ENCODE results near the gene HOXD12.

HOXD12 gene

GRCh38 chr2:176093898-176094249 lies 5.7 kb upstream of the HOXD12 start:
- DNase-seq: no peak

- DNase-seq: no peak
Measured at GRCh38 chr2:176094349-176094748, 5.2 kb upstream of the HOXD12 start.

GRCh38 chr2:176095421-176095820 lies 4.2 kb upstream of the HOXD12 start:
- DNase-seq: no peak

DNA sequence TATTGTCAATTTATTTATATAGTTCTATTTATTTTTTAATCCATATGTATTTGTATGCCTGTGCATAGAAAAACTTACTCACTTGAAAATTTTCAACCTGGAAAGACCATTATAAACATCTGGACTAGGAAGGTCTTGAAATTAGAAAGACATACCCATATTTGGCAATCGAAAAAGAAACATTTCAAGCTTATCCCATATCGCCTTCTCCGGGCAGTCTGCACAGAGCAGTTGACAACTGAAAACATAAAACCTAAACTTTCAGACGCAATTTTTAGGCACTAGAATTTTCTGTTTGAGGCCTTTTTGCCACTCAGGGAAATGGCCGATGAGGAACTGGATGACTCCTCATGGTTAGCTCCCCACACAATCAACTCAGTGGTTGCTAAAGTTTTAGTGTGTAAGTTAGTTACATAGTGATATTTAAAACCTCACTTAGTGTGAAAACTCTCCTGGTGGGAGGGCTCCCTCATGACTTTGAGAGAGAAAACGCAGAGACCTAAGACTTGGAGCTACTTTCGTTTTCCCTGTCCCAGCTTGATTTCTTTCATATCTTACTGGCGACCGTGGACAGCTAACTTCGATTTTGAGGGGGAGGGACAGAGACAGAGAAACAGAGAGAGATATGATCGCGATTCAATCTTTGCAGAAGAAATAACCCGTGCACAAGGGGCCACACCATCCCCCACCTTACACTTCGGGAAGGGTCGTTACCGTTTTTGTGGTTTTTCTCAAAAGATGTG lies 3.2 kb upstream of the HOXD12 start:
- DNase-seq: no peak

GRCh38 chr2:176096986-176097819 lies 2.4 kb upstream of the HOXD12 start:
- DNase-seq: peak; percentile 78

DNA sequence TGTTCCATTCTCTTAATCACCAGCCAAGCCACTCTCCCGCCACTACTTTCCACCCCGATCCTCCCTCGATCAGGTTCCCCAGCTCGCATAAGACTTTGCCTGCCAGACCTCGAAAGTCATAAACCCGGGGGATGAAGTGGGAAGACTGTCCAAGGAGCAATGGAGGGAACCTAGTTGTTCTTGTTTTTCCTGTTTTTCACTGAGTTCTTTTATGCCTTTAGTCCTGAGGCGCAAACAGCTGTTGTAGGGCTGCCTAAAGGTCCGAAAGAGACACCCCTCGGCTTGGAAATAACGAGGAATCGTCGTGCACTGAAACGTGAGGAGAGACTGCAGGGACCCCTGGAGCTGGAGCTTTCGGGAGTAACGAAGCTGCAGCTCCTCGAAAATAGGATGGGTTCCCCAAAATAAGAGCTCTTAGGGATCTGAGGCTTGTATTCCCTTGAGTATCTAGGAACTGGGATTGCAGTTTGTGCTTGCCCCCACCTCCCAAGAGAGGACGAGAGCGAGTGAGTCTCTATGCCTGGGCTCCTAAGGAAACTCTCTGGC lies 1.7 kb upstream of the HOXD12 start:
- no peak for DNase-seq

- DNase-seq: no peak
Measured at GRCh38 chr2:176098366-176099158, 1.0 kb upstream of the HOXD12 start.

GRCh38 chr2:176099159-176099727 lies 352 bp upstream of the HOXD12 start:
- no peak for DNase-seq

DNA sequence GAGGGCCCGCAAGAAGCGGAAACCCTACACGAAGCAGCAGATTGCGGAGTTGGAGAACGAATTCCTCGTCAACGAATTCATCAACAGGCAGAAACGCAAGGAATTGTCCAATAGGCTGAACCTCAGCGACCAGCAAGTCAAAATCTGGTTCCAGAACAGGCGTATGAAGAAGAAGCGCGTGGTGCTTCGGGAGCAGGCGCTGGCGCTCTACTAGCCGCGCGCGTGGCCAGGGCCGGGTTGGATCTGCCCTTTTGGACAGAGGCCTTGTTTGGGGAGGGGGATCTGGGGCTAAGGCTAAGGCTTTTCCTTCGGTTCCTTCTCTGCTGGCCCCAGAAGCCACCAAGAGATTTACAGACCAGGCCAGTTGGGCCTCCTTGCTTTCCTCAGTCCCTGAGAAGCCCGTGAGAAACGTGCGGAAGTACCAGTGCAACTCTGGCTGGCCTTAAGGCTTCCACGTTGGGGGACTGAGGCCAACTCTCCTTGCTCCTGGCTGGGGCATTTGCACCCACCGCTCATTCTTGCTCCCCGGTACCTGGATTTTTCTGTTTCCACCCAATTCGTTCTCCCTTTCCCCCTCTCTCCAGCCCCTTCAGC lies 1.0 kb downstream of the HOXD12 start:
- no peak for DNase-seq

GRCh38 chr2:176101216-176101830 lies 1.7 kb downstream of the HOXD12 start:
- DNase-seq: no peak

DNA sequence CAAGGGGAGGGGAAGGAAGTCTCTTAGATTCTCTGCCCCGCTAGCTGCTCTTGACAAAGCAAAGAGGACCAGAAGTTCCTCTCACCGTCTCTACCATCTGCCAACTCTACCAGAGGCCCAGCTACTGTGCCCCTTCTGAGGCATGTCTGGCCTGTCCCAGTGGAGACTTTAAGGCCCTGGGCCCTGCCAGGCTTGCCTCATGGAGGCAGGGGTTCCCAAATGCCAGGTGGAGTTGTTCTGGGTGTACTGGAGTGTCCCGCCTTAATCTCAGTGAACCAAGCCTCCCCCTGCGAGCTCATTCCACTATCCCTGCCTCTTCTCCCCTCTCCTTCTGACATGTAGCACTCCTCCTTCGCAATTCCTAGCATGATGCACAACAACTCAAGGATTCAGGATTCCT lies 2.2 kb downstream of the HOXD12 start:
- DNase-seq: no peak

DNA sequence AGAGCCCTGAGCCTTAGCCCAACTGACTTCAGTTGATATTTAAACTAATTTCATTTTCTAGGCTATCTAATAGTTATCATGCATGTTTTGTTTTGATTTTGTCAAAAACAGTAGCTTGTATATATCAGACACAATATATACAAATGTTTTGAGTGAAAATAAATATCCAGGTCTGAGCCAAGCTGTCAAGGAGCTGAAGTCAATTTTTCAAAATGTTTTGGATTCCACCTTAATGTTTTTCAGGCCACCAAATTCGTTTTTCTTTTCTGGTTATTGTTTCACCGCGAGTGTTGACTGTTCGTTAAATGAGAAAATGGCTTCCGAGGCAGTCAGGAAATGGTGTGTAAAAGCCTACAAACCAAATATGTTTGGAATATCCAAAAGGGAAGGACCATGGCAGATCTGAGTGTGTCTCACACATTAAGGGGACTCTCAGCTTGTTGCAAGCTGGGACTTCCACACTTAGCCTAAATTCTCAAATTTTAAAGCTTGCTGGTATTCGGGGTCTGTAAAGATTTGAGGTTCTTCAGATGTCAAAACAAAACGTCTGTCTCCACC lies 2.8 kb downstream of the HOXD12 start:
- DNase-seq: no peak

- no peak for DNase-seq
Measured at GRCh38 chr2:176103194-176103593, 3.6 kb downstream of the HOXD12 start.

DNA sequence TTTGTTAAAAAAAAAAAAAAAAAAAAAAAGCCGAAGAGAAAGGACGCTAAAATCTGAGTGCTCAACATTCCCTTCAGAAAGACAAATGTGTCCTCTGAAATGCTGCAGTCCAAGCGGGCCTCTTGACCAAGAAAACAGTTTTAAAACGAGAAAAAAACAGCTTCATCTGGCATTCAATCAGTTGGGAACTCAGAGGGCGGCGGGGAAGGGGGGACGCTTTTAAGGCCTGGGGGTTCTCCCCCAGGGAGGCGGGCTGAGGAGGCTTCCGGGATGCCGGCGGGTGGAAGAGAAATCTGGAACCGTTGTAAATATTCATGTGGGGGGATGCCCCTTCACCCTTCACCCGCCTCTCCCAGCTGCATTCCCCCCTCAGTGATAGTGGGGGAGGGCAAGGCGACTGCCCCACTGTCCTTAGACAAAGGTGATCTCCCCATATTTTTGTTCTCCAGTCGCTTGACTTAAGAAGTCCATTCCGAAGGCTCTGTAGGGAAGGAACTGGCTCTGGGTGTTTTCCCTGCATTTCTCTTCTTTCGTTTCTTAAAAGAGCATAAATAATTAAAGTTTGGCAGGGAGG lies 4.2 kb downstream of the HOXD12 start:
- no peak for DNase-seq

GRCh38 chr2:176104316-176105077 lies 4.9 kb downstream of the HOXD12 start:
- DNase-seq: no peak

- no peak for DNase-seq
Measured at GRCh38 chr2:176105078-176105729, 5.6 kb downstream of the HOXD12 start.

DNA sequence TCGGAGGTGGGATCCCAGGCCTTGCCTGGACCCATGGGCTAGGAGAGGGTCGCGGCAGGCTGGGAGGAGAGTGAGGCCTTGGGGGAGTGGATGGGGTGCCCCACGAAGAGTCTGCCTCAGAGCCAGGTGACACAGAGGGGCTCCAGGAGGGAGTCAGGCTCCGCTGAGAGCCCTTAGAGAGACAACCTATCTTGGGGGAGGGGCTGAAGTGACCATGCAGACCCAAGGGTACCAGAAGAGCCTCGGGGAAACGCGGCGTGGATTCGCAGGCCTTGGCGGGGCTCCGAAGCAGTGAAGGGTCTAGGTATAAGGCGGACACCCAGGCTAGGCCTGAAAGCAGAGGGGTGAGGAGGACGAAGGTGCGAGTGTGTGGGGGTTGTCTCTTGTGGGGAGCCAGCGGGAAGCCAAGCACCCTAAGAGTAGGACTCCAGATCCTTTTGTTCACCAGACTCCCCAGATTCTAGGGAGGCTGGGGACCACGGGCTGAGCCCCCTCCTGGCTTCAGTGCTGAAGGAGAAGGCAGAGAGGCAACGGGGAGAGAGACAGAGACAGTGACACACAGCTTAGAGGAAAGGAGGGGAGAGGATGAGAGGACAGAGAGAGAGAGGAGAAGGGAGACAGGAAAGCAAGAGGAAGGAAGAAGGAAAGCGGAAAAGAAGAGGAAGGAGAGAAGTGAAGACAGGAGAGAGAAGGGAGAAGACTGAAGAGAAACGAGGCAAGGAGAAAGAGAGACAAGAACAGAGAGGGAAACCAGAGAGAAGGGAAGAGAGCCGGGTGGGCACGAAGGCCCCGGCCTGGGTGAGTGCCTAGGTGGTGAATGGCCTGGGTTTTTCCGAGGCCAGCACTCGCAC lies 6.4 kb downstream of the HOXD12 start:
- DNase-seq: no peak

- DNase-seq: peak; percentile 70
Measured at GRCh38 chr2:176106581-176107539, 7.3 kb downstream of the HOXD12 start, which contains the start of gene HOXD11. TSS of gene HOXD11 (plus strand) at chr2:176107280. CDS start at chr2:176107356, 76 bp downstream.

All from NCI-H510A (cell line).